ENCODE data around the gene CCDC24. TPM values are rescaled to one million over a fixed set of nuclear protein-coding genes. Genes with fewer than 3 reads are reported as not detected.
A peak's percentile ranks its signal among the peaks of the same experiment; 100 is the strongest.

CCDC24 gene
- total RNA-seq, 1 donor from 2014 or later: 4.2 TPM

DNA sequence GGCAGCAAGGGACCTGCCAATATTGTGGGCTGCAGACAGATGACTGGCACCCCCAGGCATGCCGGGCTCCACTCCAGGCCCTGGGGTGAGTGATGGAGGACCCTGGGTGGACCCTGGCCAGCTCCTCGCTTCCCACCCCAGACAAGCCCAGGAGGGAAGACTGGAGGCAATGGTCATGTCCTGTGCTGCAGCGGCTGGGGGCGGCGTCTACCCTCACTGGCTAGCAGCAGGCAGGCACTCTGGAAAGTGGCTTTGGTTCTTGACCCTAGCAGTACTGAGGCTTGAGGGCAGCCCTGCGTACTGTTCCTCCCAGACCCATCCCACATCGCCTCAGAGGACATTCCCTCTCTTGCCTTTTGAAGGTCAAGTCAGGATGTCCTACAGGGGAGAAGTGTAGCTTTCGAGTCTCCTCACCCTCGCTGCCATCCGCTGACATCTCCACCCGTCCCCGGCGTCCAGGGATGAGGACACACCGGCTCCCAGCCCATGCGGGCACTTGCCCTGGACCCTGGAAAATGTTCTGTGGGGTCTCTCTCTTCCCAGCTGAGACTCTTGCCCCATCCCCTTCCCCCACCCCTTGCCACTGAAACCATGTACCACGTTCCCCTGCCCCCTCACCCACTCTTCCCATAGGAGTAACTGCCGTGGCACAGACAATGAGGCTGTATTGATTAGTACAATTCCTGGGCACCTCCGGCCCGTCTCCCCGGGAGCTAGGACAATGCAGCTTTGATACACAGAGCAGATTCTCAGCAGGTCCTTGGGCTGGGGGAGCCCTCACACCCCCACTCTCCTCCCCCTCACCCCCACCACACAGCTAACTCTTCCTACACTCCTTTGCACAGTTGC, 24.9 kb downstream of the CCDC24 start:
- H3K27me3 Mint-ChIP-seq (ENCODE audit: low read depth, unreplicated experiment): no peaks in the 10 kb centered on the region
- H3K27me3 ChIP-seq (ENCODE audit: insufficient read depth, low read length): no peaks in the 10 kb centered on the region
- no peak overlapping the region for H3K4me3 ChIP-seq (ENCODE audit: insufficient read depth, low read depth, low read length)
- TF ChIP-seq, protein P1, sequence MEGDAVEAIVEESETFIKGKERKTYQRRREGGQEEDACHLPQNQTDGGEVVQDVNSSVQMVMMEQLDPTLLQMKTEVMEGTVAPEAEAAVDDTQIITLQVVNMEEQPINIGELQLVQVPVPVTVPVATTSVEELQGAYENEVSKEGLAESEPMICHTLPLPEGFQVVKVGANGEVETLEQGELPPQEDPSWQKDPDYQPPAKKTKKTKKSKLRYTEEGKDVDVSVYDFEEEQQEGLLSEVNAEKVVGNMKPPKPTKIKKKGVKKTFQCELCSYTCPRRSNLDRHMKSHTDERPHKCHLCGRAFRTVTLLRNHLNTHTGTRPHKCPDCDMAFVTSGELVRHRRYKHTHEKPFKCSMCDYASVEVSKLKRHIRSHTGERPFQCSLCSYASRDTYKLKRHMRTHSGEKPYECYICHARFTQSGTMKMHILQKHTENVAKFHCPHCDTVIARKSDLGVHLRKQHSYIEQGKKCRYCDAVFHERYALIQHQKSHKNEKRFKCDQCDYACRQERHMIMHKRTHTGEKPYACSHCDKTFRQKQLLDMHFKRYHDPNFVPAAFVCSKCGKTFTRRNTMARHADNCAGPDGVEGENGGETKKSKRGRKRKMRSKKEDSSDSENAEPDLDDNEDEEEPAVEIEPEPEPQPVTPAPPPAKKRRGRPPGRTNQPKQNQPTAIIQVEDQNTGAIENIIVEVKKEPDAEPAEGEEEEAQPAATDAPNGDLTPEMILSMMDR (IDR thresholded peaks at IDR 0.05; ENCODE audit: insufficient read depth, low read depth, low read length): no peak
- no peak for TF ChIP-seq EZH2 (IDR thresholded peaks at IDR 0.05; ENCODE audit: insufficient read depth, low read length)
- DNase-seq (ENCODE audit: low read depth) (no peak), FAIRE-seq (no peak)
- no peak overlapping the region for H3K27ac ChIP-seq (ENCODE audit: low read depth, low read length)
- H3K4me1 Mint-ChIP-seq (ENCODE audit: low read depth, unreplicated experiment): peaks cover 5% of the 10 kb centered on the region
- H3K9ac ChIP-seq (ENCODE audit: low read length): no peak overlapping the region
- H3K36me3 Mint-ChIP-seq (ENCODE audit: low read depth, unreplicated experiment): peaks cover 6% of the 10 kb centered on the region
- H4K20me1 ChIP-seq (ENCODE audit: insufficient read depth, low read length): no peaks in the 10 kb centered on the region
- H3K9me3 Mint-ChIP-seq (ENCODE audit: unreplicated experiment): no peaks in the 10 kb centered on the region
- peak overlapping the region; percentile 64 for H3K4me2 ChIP-seq (ENCODE audit: low read length)
- H3K79me2 ChIP-seq (ENCODE audit: insufficient read depth, low read length): no peaks in the 10 kb centered on the region
- no peaks in the 10 kb centered on the region for H3K9me3 ChIP-seq (ENCODE audit: insufficient read depth, low read depth, low read length)
- no peak overlapping the region for H3K27ac Mint-ChIP-seq (ENCODE audit: unreplicated experiment)
- no peak overlapping the region for H3K4me3 Mint-ChIP-seq (ENCODE audit: unreplicated experiment)
- H3K4me1 ChIP-seq (ENCODE audit: insufficient read depth, low read length): no peaks in the 10 kb centered on the region
- no peaks in the 10 kb centered on the region for H3K36me3 ChIP-seq (ENCODE audit: insufficient read depth, low read length)
- no peak overlapping the region for H2AFZ ChIP-seq (ENCODE audit: low read depth, low read length)

DNA sequence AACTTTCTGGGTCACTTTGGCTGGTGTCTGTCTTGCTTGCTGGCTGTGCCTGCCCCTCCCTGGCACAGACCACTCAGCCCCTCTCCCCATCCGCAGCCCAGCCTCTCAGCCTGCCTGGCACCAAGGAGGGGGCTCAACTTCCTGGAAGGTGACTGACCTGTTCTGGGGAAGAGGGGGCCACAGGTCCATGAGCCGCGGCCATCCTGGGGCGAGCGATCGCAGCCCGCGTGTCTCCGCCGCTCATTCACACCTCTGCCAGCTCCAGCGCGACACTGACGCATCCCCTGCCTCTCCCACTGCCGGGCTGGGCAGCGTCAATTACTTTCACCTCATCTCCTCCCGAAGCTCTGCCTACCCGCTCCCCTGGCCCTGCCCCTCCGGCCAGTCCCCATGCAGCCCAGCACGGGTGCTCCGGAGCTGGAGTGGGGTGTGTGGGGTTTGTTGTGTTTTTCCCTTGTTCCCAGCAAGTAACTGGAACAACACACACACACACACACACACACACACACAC, 25.5 kb downstream of the CCDC24 start:
- H3K4me1 Mint-ChIP-seq (ENCODE audit: low read depth, unreplicated experiment): peaks cover 5% of the 10 kb centered on the region
- no peaks in the 10 kb centered on the region for H3K79me2 ChIP-seq (ENCODE audit: insufficient read depth, low read length)
- H3K27me3 Mint-ChIP-seq (ENCODE audit: low read depth, unreplicated experiment): no peaks in the 10 kb centered on the region
- H3K36me3 ChIP-seq (ENCODE audit: insufficient read depth, low read length): no peaks in the 10 kb centered on the region
- H3K27me3 ChIP-seq (ENCODE audit: insufficient read depth, low read length): no peaks in the 10 kb centered on the region
- H3K9me3 Mint-ChIP-seq (ENCODE audit: unreplicated experiment): no peaks in the 10 kb centered on the region
- no peaks in the 10 kb centered on the region for H3K9me3 ChIP-seq (ENCODE audit: insufficient read depth, low read depth, low read length)
- peaks cover 9% of the 10 kb centered on the region for H3K36me3 Mint-ChIP-seq (ENCODE audit: low read depth, unreplicated experiment)
- TF ChIP-seq, protein P1 (IDR thresholded peaks at IDR 0.05; ENCODE audit: insufficient read depth, low read depth, low read length): no peak
- TF ChIP-seq EZH2 (IDR thresholded peaks at IDR 0.05; ENCODE audit: insufficient read depth, low read length): no peak
- FAIRE-seq (no peak), DNase-seq (ENCODE audit: low read depth) (peak; percentile 14)
- no peaks in the 10 kb centered on the region for H4K20me1 ChIP-seq (ENCODE audit: insufficient read depth, low read length)
- no peak overlapping the region for H3K27ac Mint-ChIP-seq (ENCODE audit: unreplicated experiment)
- no peak overlapping the region for H3K4me3 Mint-ChIP-seq (ENCODE audit: unreplicated experiment)
- H3K9ac ChIP-seq (ENCODE audit: low read length): no peak overlapping the region
- H3K27ac ChIP-seq (ENCODE audit: low read depth, low read length): no peak overlapping the region
- H3K4me2 ChIP-seq (ENCODE audit: low read length): peak overlapping the region; percentile 64
- H2AFZ ChIP-seq (ENCODE audit: low read depth, low read length): peak overlapping the region; percentile 34
- H3K4me1 ChIP-seq (ENCODE audit: insufficient read depth, low read length): no peaks in the 10 kb centered on the region
- H3K4me3 ChIP-seq (ENCODE audit: insufficient read depth, low read depth, low read length): no peak overlapping the region

- no peaks in the 10 kb centered on the region for H3K36me3 ChIP-seq (ENCODE audit: insufficient read depth, low read length)
- H3K27me3 ChIP-seq (ENCODE audit: insufficient read depth, low read length): no peaks in the 10 kb centered on the region
- Mint-ChIP-seq H3K27ac (ENCODE audit: unreplicated experiment) (no peak overlapping the region), H3K9me3 (ENCODE audit: unreplicated experiment) (no peaks in the 10 kb centered on the region), H3K27me3 (ENCODE audit: low read depth, unreplicated experiment) (no peaks in the 10 kb centered on the region), H3K4me1 (ENCODE audit: low read depth, unreplicated experiment) (no peaks in the 10 kb centered on the region), H3K36me3 (ENCODE audit: low read depth, unreplicated experiment) (peaks cover 18% of the 10 kb centered on the region), H3K4me3 (ENCODE audit: unreplicated experiment) (no peak overlapping the region)
- H3K4me1 ChIP-seq (ENCODE audit: insufficient read depth, low read length): no peaks in the 10 kb centered on the region
- H4K20me1 ChIP-seq (ENCODE audit: insufficient read depth, low read length): no peaks in the 10 kb centered on the region
- H3K9ac ChIP-seq (ENCODE audit: low read length): no peak overlapping the region
- TF ChIP-seq, protein P1 (IDR thresholded peaks at IDR 0.05; ENCODE audit: insufficient read depth, low read depth, low read length): no peak
- TF ChIP-seq EZH2 (IDR thresholded peaks at IDR 0.05; ENCODE audit: insufficient read depth, low read length): no peak
- no peak for FAIRE-seq
- H3K4me3 ChIP-seq (ENCODE audit: insufficient read depth, low read depth, low read length): no peak overlapping the region
- DNase-seq (ENCODE audit: low read depth): no peak
- H2AFZ ChIP-seq (ENCODE audit: low read depth, low read length): no peak overlapping the region
- no peak overlapping the region for H3K4me2 ChIP-seq (ENCODE audit: low read length)
- H3K9me3 ChIP-seq (ENCODE audit: insufficient read depth, low read depth, low read length): no peaks in the 10 kb centered on the region
- H3K79me2 ChIP-seq (ENCODE audit: insufficient read depth, low read length): no peaks in the 10 kb centered on the region
- no peak overlapping the region for H3K27ac ChIP-seq (ENCODE audit: low read depth, low read length)
These were observed 28.1 kb downstream of the CCDC24 start for GRCh38 chr1:44019466-44019948.
